Vagina (tissue), 2 donors: ENCODE measurements around the gene LRFN5.
"Not testable (repeated sequence)": the region's sequence is repeated elsewhere in the genome, so short reads cannot be mapped to it uniquely, and the experiment has no call there.

Experiments
- POLR2A ChIP-seq, 2 donors: fragments of 450-650 bp; IDR thresholded peaks; one replicate each; pipeline ENCODE4 v1.6.1; 2017; ENCODE audit warnings: antibody characterized with exemption in 2 of 2, mild to moderate bottlenecking in 2 of 2, moderate library complexity in 2 of 2
- POLR2AphosphoS5 ChIP-seq, 2 donors: sonication (generic); formaldehyde crosslinking; IDR thresholded peaks; one replicate each; pipeline ENCODE4 v1.9.0; 2017; ENCODE audit warnings: antibody characterized with exemption in 2 of 2, mild to moderate bottlenecking in 2 of 2, low read depth in 1 of 2; ENCODE audit not compliant: insufficient read depth in 1 of 2
- TF ChIP-seq, protein P1 (sequence below), 3 experiments: fragments of 450-650 bp in 2 of 3; fragments of 200-600 bp in 1 of 3; sonication (generic) in 1 of 3; IDR thresholded peaks; one replicate each; pipeline ENCODE4 v1.5.1; 2017 to 2019; ENCODE audit warnings: antibody characterized with exemption in 3 of 3, mild to moderate bottlenecking in 2 of 3, moderate library complexity in 2 of 3

GRCh38 chr14:41674511-41674971 is 67.9 kb downstream of the LRFN5 start:
- TF ChIP-seq, protein P1, sequence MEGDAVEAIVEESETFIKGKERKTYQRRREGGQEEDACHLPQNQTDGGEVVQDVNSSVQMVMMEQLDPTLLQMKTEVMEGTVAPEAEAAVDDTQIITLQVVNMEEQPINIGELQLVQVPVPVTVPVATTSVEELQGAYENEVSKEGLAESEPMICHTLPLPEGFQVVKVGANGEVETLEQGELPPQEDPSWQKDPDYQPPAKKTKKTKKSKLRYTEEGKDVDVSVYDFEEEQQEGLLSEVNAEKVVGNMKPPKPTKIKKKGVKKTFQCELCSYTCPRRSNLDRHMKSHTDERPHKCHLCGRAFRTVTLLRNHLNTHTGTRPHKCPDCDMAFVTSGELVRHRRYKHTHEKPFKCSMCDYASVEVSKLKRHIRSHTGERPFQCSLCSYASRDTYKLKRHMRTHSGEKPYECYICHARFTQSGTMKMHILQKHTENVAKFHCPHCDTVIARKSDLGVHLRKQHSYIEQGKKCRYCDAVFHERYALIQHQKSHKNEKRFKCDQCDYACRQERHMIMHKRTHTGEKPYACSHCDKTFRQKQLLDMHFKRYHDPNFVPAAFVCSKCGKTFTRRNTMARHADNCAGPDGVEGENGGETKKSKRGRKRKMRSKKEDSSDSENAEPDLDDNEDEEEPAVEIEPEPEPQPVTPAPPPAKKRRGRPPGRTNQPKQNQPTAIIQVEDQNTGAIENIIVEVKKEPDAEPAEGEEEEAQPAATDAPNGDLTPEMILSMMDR (IDR thresholded peaks at IDR 0.05) = not testable (repeated sequence)
- not testable (repeated sequence) for TF ChIP-seq POLR2A (IDR thresholded peaks at IDR 0.05); POLR2AphosphoS5 (IDR thresholded peaks at IDR 0.05; ENCODE audit: insufficient read depth in 1 of 2, low read depth in 1 of 2)
